ENCODE data around the gene MYOM3. TPM values are rescaled to one million over a fixed set of nuclear protein-coding genes. Genes with fewer than 3 reads are reported as not detected.

The MYOM3 gene
- not detected for total RNA-seq

GRCh38 chr1:24111996-24112779 is at the start of gene MYOM3:
Gene MYOM3 (minus strand): TSS chr1:24112135. CDS start chr1:24108636, 3,499 bp downstream.
- CTCF ChIA-PET: interaction anchor here (0.6 to 1.2 kb wide), 3 partner anchors 10 to 43 kb away, joined by 3 to 5 read pairs (median 4); no protein-coding TSS in a partner anchor

GRCh38 chr1:24161270-24161669 is 49.3 kb upstream of the MYOM3 start:
- ATAC-seq (no peak), DNase-seq (no peak)
- no peaks in the 10 kb centered on the region for H3K27me3 Mint-ChIP-seq (ENCODE audit: low read depth)
- peaks cover 4% of the 10 kb centered on the region for H3K4me1 Mint-ChIP-seq (ENCODE audit: low read depth)
- ChIA-PET CTCF (interaction anchor here (1.1 to 1.7 kb wide), 3 partner anchors 11 to 230 kb away, joined by 3 to 9 read pairs (median 3); no protein-coding TSS in a partner anchor), POLR2A (no interaction called here)
- no peak overlapping the region for H3K27ac Mint-ChIP-seq
- no peaks in the 10 kb centered on the region for H3K9me3 Mint-ChIP-seq (ENCODE audit: insufficient read depth)
- H3K36me3 Mint-ChIP-seq (ENCODE audit: low read depth): peaks cover 2% of the 10 kb centered on the region
- no peak overlapping the region for H3K4me3 Mint-ChIP-seq

More at GRCh38 chr1:24111996-24112779, at the start of gene MYOM3:
- DNase-seq: peak; percentile 75
- Mint-ChIP-seq H3K4me1 (ENCODE audit: low read depth) (peaks cover 7% of the 10 kb centered on the region), H3K4me3 (no peak within 1 kb of the TSS), H3K27me3 (ENCODE audit: low read depth) (peaks cover 27% of the 10 kb centered on the region), H3K36me3 (ENCODE audit: low read depth) (no peaks in the 10 kb centered on the region), H3K9me3 (ENCODE audit: insufficient read depth) (no peaks in the 10 kb centered on the region), H3K27ac (no peak within 1 kb of the TSS)
- POLR2A ChIA-PET: no interaction called here
- peak; percentile 98 for ATAC-seq

GRCh38 chr1:24159366-24159765 is 47.4 kb upstream of the MYOM3 start:
- Mint-ChIP-seq H3K27me3 (ENCODE audit: low read depth) (no peaks in the 10 kb centered on the region), H3K27ac (no peak overlapping the region), H3K36me3 (ENCODE audit: low read depth) (peaks cover 2% of the 10 kb centered on the region), H3K4me1 (ENCODE audit: low read depth) (peaks cover 4% of the 10 kb centered on the region), H3K9me3 (ENCODE audit: insufficient read depth) (no peaks in the 10 kb centered on the region), H3K4me3 (no peak overlapping the region)
- POLR2A ChIA-PET: no interaction called here
- no peak for DNase-seq
- CTCF ChIA-PET: interaction anchor here (1.1 to 1.2 kb wide), 2 partner anchors 9 to 232 kb away, joined by 3 to 5 read pairs; no protein-coding TSS in a partner anchor
- no peak for ATAC-seq

GRCh38 chr1:24157918-24158481 is 46.1 kb upstream of the MYOM3 start:
- no peak overlapping the region for H3K27ac Mint-ChIP-seq

GRCh38 chr1:24156542-24157260 is 44.8 kb upstream of the MYOM3 start:
- no peak overlapping the region for H3K4me3 Mint-ChIP-seq
- ChIA-PET POLR2A (no interaction called here), CTCF (interaction anchor here (1.0 to 1.7 kb wide), 3 partner anchors 23 to 235 kb away, joined by 3 to 4 read pairs (median 3); no protein-coding TSS in a partner anchor)
- ATAC-seq (no peak), DNase-seq (no peak)
- no peak overlapping the region for H3K27ac Mint-ChIP-seq
- peaks cover 13% of the 10 kb centered on the region for H3K27me3 Mint-ChIP-seq (ENCODE audit: low read depth)
- no peaks in the 10 kb centered on the region for H3K9me3 Mint-ChIP-seq (ENCODE audit: insufficient read depth)
- H3K36me3 Mint-ChIP-seq (ENCODE audit: low read depth): peaks cover 2% of the 10 kb centered on the region
- H3K4me1 Mint-ChIP-seq (ENCODE audit: low read depth): no peaks in the 10 kb centered on the region

More at GRCh38 chr1:24157918-24158481, 46.1 kb upstream of the MYOM3 start:
- ATAC-seq: no peak
- H3K4me1 Mint-ChIP-seq (ENCODE audit: low read depth): peaks cover 4% of the 10 kb centered on the region
- H3K9me3 Mint-ChIP-seq (ENCODE audit: insufficient read depth): no peaks in the 10 kb centered on the region
- CTCF ChIA-PET: interaction anchor here (0.7 to 1.2 kb wide), 2 partner anchors 41 to 233 kb away, joined by 3 to 4 read pairs; no protein-coding TSS in a partner anchor
- no peak overlapping the region for H3K4me3 Mint-ChIP-seq
- POLR2A ChIA-PET: no interaction called here
- H3K27me3 Mint-ChIP-seq (ENCODE audit: low read depth): peaks cover 4% of the 10 kb centered on the region
- DNase-seq: no peak
- H3K36me3 Mint-ChIP-seq (ENCODE audit: low read depth): peaks cover 2% of the 10 kb centered on the region

- ChIA-PET CTCF (interaction anchor here (0.9 to 2.7 kb wide), 9 partner anchors 17 to 432 kb away, joined by 3 to 25 read pairs (median 4); no protein-coding TSS in a partner anchor), POLR2A (no interaction called here)
- no peak overlapping the region for H3K27ac Mint-ChIP-seq
- ATAC-seq: no peak
- H3K36me3 Mint-ChIP-seq (ENCODE audit: low read depth): peaks cover 2% of the 10 kb centered on the region
- peaks cover 14% of the 10 kb centered on the region for H3K4me1 Mint-ChIP-seq (ENCODE audit: low read depth)
- peaks cover 25% of the 10 kb centered on the region for H3K27me3 Mint-ChIP-seq (ENCODE audit: low read depth)
- peak; percentile 28 for DNase-seq
- no peaks in the 10 kb centered on the region for H3K9me3 Mint-ChIP-seq (ENCODE audit: insufficient read depth)
- no peak overlapping the region for H3K4me3 Mint-ChIP-seq
Observed at GRCh38 chr1:24155011-24155782, 43.3 kb upstream of the MYOM3 start.

- H3K27me3 Mint-ChIP-seq (ENCODE audit: low read depth): peaks cover 25% of the 10 kb centered on the region
- H3K4me1 Mint-ChIP-seq (ENCODE audit: low read depth): peaks cover 15% of the 10 kb centered on the region
- no peak overlapping the region for H3K4me3 Mint-ChIP-seq
- no peak overlapping the region for H3K27ac Mint-ChIP-seq
- DNase-seq: no peak
- ChIA-PET CTCF (interaction anchor here (1.1 to 2.7 kb wide), 5 partner anchors 18 to 433 kb away, joined by 3 to 25 read pairs (median 4); no protein-coding TSS in a partner anchor), POLR2A (no interaction called here)
- H3K36me3 Mint-ChIP-seq (ENCODE audit: low read depth): peaks cover 2% of the 10 kb centered on the region
- no peaks in the 10 kb centered on the region for H3K9me3 Mint-ChIP-seq (ENCODE audit: insufficient read depth)
- ATAC-seq: no peak
Observed at GRCh38 chr1:24154215-24154614, 42.3 kb upstream of the MYOM3 start.

- H3K4me1 Mint-ChIP-seq (ENCODE audit: low read depth): peaks cover 15% of the 10 kb centered on the region
- ChIA-PET POLR2A (interaction anchor here (0.8 kb wide), 1 partner anchor 50 kb away, joined by 3 read pairs; no protein-coding TSS in a partner anchor), CTCF (interaction anchor here (0.6 to 4.4 kb wide), 6 partner anchors 37 to 262 kb away, joined by 3 to 101 read pairs (median 4); partner anchors contain the start of gene NIPAL3)
- no peak for DNase-seq
- no peak for ATAC-seq
- H3K27me3 Mint-ChIP-seq (ENCODE audit: low read depth): peaks cover 25% of the 10 kb centered on the region
- no peak overlapping the region for H3K27ac Mint-ChIP-seq
- peaks cover 2% of the 10 kb centered on the region for H3K36me3 Mint-ChIP-seq (ENCODE audit: low read depth)
- no peak overlapping the region for H3K4me3 Mint-ChIP-seq
- no peaks in the 10 kb centered on the region for H3K9me3 Mint-ChIP-seq (ENCODE audit: insufficient read depth)
Observed at GRCh38 chr1:24152631-24153494, 40.9 kb upstream of the MYOM3 start.

GRCh38 chr1:24151175-24151533 is 39.2 kb upstream of the MYOM3 start:
- ChIA-PET CTCF (interaction anchor here (0.6 to 4.4 kb wide), 14 partner anchors 11 to 412 kb away, joined by 3 to 101 read pairs (median 7); no protein-coding TSS in a partner anchor), POLR2A (no interaction called here)
- H3K4me3 Mint-ChIP-seq: peak overlapping the region; percentile 44
- no peak for ATAC-seq
- H3K27ac Mint-ChIP-seq: no peak overlapping the region
- peaks cover 15% of the 10 kb centered on the region for H3K4me1 Mint-ChIP-seq (ENCODE audit: low read depth)
- H3K36me3 Mint-ChIP-seq (ENCODE audit: low read depth): no peaks in the 10 kb centered on the region
- H3K9me3 Mint-ChIP-seq (ENCODE audit: insufficient read depth): no peaks in the 10 kb centered on the region
- DNase-seq: no peak
- peaks cover 33% of the 10 kb centered on the region for H3K27me3 Mint-ChIP-seq (ENCODE audit: low read depth)

All from activated CD8-positive, alpha-beta T cell treated with anti-CD3 and anti-CD28 coated beads, Interleukin-2, amount 10 ng/mL, durations not matched to agents 7 days and 5 days (primary cell).